DND-41 (cell line): Measurements from ENCODE around the gene ZFHX3.

Experiments used
- ATAC-seq: fragments of 200-7000 bp; cut with Tn5 transposase; 3 replicates; pipeline ENCODE4 v1.9.1; 2021; ENCODE audit warnings: low read depth; ENCODE audit not compliant: insufficient read depth
- DNase-seq: peaks from one replicate; pipeline ENCODE4 v3.0.0-alpha.2; 2020
- H2AFZ ChIP-seq: 2 replicates; pipeline ENCODE4 v1.6.0; 2012; ENCODE audit warnings: low read depth, low read length
- H3K27ac ChIP-seq: 2 replicates; pipeline ENCODE4 v1.5.1; 2012; ENCODE audit warnings: low read length, inconsistent platforms
- H3K27me3 ChIP-seq: fragments of 200-600 bp; sonication (generic); 2 replicates; pipeline ENCODE4 v1.6.0; 2012; ENCODE audit warnings: low read length, mild to moderate bottlenecking, inconsistent platforms; ENCODE audit not compliant: insufficient read depth, poor library complexity
- H3K36me3 ChIP-seq: 2 replicates; pipeline ENCODE4 v1.5.1; 2012; ENCODE audit warnings: low read length, inconsistent platforms; ENCODE audit not compliant: insufficient read depth
- H3K4me1 ChIP-seq: 2 replicates; pipeline ENCODE4 v1.5.1; 2012; ENCODE audit warnings: mild to moderate bottlenecking, low read length; ENCODE audit not compliant: insufficient read depth
- H3K4me2 ChIP-seq: 2 replicates; pipeline ENCODE4 v1.6.0; 2012; ENCODE audit warnings: mild to moderate bottlenecking, moderate library complexity, low read length, inconsistent platforms; ENCODE audit not compliant: insufficient read depth
- H3K4me3 ChIP-seq, 2 experiments: fragments of 200-600 bp in 1 of 2; shearing (Covaris generic) in 1 of 2; 2 replicates each; pipeline ENCODE4 v1.5.1; 2012 to 2016; ENCODE audit warnings: inconsistent platforms in 2 of 2, low read length in 2 of 2, mild to moderate bottlenecking in 2 of 2, low read depth in 1 of 2, moderate library complexity in 1 of 2
- H3K79me2 ChIP-seq: 2 replicates; pipeline ENCODE4 v1.6.0; 2012; ENCODE audit warnings: low read length, inconsistent platforms; ENCODE audit not compliant: insufficient read depth
- H3K9ac ChIP-seq: 2 replicates; pipeline ENCODE4 v1.6.0; 2012; ENCODE audit warnings: low read depth, mild to moderate bottlenecking, inconsistent platforms, low read length, moderate library complexity
- H3K9me3 ChIP-seq: 2 replicates; pipeline ENCODE4 v1.5.1; 2012; ENCODE audit warnings: low read length, moderate library complexity, mild to moderate bottlenecking, inconsistent platforms; ENCODE audit not compliant: insufficient read depth, severe bottlenecking
- H4K20me1 ChIP-seq: 2 replicates; pipeline ENCODE4 v1.6.0; 2012; ENCODE audit warnings: low read length; ENCODE audit not compliant: insufficient read depth
- EZH2 ChIP-seq: IDR thresholded peaks from 3 replicates; pipeline ENCODE4 v1.6.1; 2012; ENCODE audit warnings: borderline replicate concordance, low read depth, mild to moderate bottlenecking, moderate library complexity, low read length, inconsistent platforms; ENCODE audit not compliant: severe bottlenecking
- TF ChIP-seq, protein P1 (sequence below): IDR thresholded peaks from 2 replicates; pipeline ENCODE4 v1.5.1; 2012; ENCODE audit warnings: borderline replicate concordance, low read length, moderate library complexity, mild to moderate bottlenecking; ENCODE audit not compliant: poor library complexity, severe bottlenecking; ENCODE audit errors: extremely low read depth

Gene ZFHX3

GRCh38 chr16:72934636-72935403 is 113.1 kb downstream of the ZFHX3 start:
- H3K4me2 ChIP-seq, result no peak overlapping the region
- H4K20me1 ChIP-seq, result peaks cover 19% of the 10 kb centered on the region; the same call in 1 of the 2 replicates
- H3K4me1 ChIP-seq, result no peaks in the 10 kb centered on the region
- H3K9me3 ChIP-seq, result no peaks in the 10 kb centered on the region
- ATAC-seq, result no peak
- H3K4me3 ChIP-seq, result no peak overlapping the region
- no peak for DNase-seq
- no peaks in the 10 kb centered on the region for H3K36me3 ChIP-seq
- no peak overlapping the region for H3K27ac ChIP-seq
- H3K79me2 ChIP-seq, result no peaks in the 10 kb centered on the region
- TF ChIP-seq EZH2, result no peak
- TF ChIP-seq, protein P1, sequence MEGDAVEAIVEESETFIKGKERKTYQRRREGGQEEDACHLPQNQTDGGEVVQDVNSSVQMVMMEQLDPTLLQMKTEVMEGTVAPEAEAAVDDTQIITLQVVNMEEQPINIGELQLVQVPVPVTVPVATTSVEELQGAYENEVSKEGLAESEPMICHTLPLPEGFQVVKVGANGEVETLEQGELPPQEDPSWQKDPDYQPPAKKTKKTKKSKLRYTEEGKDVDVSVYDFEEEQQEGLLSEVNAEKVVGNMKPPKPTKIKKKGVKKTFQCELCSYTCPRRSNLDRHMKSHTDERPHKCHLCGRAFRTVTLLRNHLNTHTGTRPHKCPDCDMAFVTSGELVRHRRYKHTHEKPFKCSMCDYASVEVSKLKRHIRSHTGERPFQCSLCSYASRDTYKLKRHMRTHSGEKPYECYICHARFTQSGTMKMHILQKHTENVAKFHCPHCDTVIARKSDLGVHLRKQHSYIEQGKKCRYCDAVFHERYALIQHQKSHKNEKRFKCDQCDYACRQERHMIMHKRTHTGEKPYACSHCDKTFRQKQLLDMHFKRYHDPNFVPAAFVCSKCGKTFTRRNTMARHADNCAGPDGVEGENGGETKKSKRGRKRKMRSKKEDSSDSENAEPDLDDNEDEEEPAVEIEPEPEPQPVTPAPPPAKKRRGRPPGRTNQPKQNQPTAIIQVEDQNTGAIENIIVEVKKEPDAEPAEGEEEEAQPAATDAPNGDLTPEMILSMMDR, result no peak
- H3K27me3 ChIP-seq, result no peaks in the 10 kb centered on the region
- no peak overlapping the region for H3K9ac ChIP-seq
- H2AFZ ChIP-seq, result no peak overlapping the region

- H3K79me2 ChIP-seq, result no peaks in the 10 kb centered on the region
- H3K4me1 ChIP-seq, result peaks cover under 1% of the 10 kb centered on the region
- H3K27me3 ChIP-seq, result no peaks in the 10 kb centered on the region
- H3K36me3 ChIP-seq, result no peaks in the 10 kb centered on the region
- TF ChIP-seq EZH2, result no peak
- TF ChIP-seq, protein P1, result no peak
- no peak overlapping the region for H3K27ac ChIP-seq
- no peak overlapping the region for H2AFZ ChIP-seq
- DNase-seq (no peak), ATAC-seq (no peak)
- H3K9ac ChIP-seq, result no peak overlapping the region
- H3K4me3 ChIP-seq, result no peak overlapping the region
- H3K4me2 ChIP-seq, result no peak overlapping the region
- H3K9me3 ChIP-seq, result no peaks in the 10 kb centered on the region
- H4K20me1 ChIP-seq, result peaks cover 27% of the 10 kb centered on the region; the same call in 1 of the 2 replicates
These were observed 115.1 kb downstream of the ZFHX3 start for GRCh38 chr16:72932677-72933335.

DNA sequence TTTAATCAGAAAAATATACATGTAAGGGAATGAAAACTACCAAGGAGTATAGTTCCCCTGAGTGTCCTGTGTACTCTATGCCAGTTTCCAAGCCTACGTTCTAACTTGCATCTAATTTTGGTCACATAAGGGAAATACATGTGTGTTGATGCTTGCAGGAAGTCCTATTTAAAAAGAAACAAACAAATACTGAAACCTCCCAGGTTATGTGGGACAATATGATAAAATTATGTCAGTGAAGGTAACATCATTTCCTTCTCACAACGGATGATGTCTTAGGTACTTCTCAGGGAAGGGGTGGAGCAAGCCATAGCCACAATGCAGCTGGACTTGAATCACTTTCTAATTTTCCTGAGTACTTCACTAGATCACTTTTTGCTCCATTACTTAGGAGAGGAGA is 115.9 kb downstream of the ZFHX3 start:
- H3K4me2 ChIP-seq, result no peak overlapping the region
- H2AFZ ChIP-seq, result no peak overlapping the region
- H3K9me3 ChIP-seq, result no peaks in the 10 kb centered on the region
- H3K27me3 ChIP-seq, result no peaks in the 10 kb centered on the region
- DNase-seq, result no peak
- no peak overlapping the region for H3K9ac ChIP-seq
- no peaks in the 10 kb centered on the region for H3K79me2 ChIP-seq
- TF ChIP-seq EZH2, result no peak
- TF ChIP-seq, protein P1, result no peak
- no peaks in the 10 kb centered on the region for H3K36me3 ChIP-seq
- no peak overlapping the region for H3K4me3 ChIP-seq
- H4K20me1 ChIP-seq, result peaks cover 27% of the 10 kb centered on the region; the same call in 1 of the 2 replicates
- H3K27ac ChIP-seq, result no peak overlapping the region
- peaks cover 7% of the 10 kb centered on the region for H3K4me1 ChIP-seq
- no peak for ATAC-seq
